ENCODE data around the gene MAGI2. TPM values are rescaled to one million over a fixed set of nuclear protein-coding genes. Genes with fewer than 3 reads are reported as not detected.

The MAGI2 gene
- total RNA-seq, 1 donor from 2014 or later: 6.9 TPM

DNA sequence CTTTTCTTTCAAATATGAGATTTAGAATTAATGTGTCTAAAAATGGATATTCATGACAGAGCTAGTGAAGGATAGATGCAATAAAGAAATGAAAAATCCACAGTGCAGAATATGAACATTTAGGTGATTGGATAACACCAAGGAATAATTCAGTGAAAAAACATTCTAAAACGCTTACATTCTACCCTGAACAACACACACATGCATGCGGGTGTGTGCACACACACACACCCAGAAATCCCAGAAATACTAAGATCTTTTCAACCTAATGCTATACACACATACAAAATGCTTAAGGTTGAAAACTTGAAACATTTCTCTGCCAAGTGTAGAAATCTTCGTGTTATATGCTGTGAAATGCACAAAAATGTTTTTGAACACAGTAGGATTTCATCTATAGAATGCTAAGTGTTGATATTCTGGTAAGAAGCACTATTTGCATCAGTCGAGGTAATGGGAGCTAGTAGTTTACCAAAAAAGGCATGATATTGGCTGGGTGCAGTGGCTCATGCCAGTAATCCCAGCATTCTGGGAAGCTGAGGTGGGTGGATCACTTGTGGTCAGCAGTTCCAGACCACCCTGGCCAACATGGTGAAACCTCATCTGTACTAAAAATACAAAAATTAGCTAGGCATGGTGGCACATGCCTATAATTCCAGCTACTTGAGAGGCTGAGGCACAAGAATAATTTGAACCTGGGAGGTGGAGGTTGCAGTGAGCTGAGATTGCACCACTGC, 1054.3 kb downstream of the MAGI2 start:
- Histone ChIP-seq H3K27ac (no peak overlapping the region), H3K4me1 (no peaks in the 10 kb centered on the region), H3K36me3 (no peaks in the 10 kb centered on the region), H3K9me3 (no peaks in the 10 kb centered on the region), H3K4me3 (no peak overlapping the region), H3K27me3 (no peaks in the 10 kb centered on the region)
- no peak for DNase-seq (ENCODE audit: extremely low spot score in 2 of 2)
- intact Hi-C loops (cut with DNase I): no loop called here
- TF ChIP-seq CTCF (IDR thresholded peaks at IDR 0.05) (no peak), POLR2A (IDR thresholded peaks at IDR 0.05) (no peak), POLR2AphosphoS5 (IDR thresholded peaks at IDR 0.05; ENCODE audit: insufficient read depth in 1 of 2, low read depth in 1 of 2) (no peak)

- H3K4me1 ChIP-seq: no peaks in the 10 kb centered on the region
- intact Hi-C loops (cut with DNase I): no loop called here
- TF ChIP-seq POLR2AphosphoS5 (IDR thresholded peaks at IDR 0.05; ENCODE audit: insufficient read depth in 1 of 2, low read depth in 1 of 2): no peak
- no peak for TF ChIP-seq CTCF (IDR thresholded peaks at IDR 0.05)
- TF ChIP-seq POLR2A (IDR thresholded peaks at IDR 0.05): no peak
Measured at GRCh38 chr7:78398576-78398975, 1054.9 kb downstream of the MAGI2 start.

DNA sequence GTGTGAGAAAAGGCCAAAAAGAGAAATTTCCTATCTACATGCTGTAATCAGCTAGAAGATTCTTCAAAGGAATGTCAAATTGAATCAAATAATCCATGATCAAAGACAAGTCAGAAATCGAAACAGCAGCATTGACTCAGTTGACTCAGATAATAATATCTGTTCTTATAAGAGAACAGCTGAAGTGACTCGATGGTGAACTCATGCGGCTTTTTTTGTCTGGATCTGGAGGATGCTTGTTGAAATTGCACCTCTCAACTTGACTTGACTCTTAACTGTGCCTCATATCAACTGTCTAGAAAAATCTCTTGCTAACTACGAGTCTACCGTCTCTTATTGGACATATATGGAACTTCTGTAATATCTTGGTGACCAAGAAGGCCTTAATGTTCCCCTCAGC, 1055.4 kb downstream of the MAGI2 start:
- H3K4me3 ChIP-seq: no peak overlapping the region
- TF ChIP-seq POLR2AphosphoS5 (IDR thresholded peaks at IDR 0.05; ENCODE audit: insufficient read depth in 1 of 2, low read depth in 1 of 2): no peak
- no peak for TF ChIP-seq POLR2A (IDR thresholded peaks at IDR 0.05)
- H3K9me3 ChIP-seq: no peaks in the 10 kb centered on the region
- no peaks in the 10 kb centered on the region for H3K4me1 ChIP-seq
- no peaks in the 10 kb centered on the region for H3K36me3 ChIP-seq
- no peak overlapping the region for H3K27ac ChIP-seq
- intact Hi-C loops (cut with DNase I): no loop called here
- no peaks in the 10 kb centered on the region for H3K27me3 ChIP-seq
- no peak for DNase-seq (ENCODE audit: extremely low spot score in 2 of 2)

More at GRCh38 chr7:78398576-78398975, 1054.9 kb downstream of the MAGI2 start:
- H3K36me3 ChIP-seq: no peaks in the 10 kb centered on the region
- no peaks in the 10 kb centered on the region for H3K9me3 ChIP-seq
- DNase-seq (ENCODE audit: extremely low spot score in 2 of 2): no peak
- H3K4me3 ChIP-seq: no peak overlapping the region
- no peaks in the 10 kb centered on the region for H3K27me3 ChIP-seq
- no peak overlapping the region for H3K27ac ChIP-seq

DNA sequence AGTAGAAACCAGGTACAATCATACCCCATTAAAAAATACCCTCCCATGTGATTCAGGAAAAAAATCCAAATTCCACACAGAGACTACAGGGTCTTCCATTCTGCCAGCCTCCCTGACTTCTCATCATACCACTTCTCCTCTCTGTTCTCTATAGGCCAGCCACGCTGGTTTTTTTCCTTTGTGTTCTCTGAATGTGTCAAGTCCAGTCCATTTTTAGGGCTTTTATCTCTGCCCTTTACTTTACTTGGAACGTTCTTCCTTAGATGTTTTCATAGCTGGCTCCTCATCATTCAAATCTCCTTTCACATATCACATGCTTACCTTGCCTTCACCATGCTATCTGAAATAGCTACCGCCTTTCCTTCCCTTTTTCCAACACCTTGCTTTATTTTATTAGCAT, 1057.3 kb downstream of the MAGI2 start:
- intact Hi-C loops (cut with DNase I): no loop called here
- TF ChIP-seq POLR2A (IDR thresholded peaks at IDR 0.05): no peak
- TF ChIP-seq CTCF (IDR thresholded peaks at IDR 0.05): no peak
- no peak for TF ChIP-seq POLR2AphosphoS5 (IDR thresholded peaks at IDR 0.05; ENCODE audit: insufficient read depth in 1 of 2, low read depth in 1 of 2)

DNA sequence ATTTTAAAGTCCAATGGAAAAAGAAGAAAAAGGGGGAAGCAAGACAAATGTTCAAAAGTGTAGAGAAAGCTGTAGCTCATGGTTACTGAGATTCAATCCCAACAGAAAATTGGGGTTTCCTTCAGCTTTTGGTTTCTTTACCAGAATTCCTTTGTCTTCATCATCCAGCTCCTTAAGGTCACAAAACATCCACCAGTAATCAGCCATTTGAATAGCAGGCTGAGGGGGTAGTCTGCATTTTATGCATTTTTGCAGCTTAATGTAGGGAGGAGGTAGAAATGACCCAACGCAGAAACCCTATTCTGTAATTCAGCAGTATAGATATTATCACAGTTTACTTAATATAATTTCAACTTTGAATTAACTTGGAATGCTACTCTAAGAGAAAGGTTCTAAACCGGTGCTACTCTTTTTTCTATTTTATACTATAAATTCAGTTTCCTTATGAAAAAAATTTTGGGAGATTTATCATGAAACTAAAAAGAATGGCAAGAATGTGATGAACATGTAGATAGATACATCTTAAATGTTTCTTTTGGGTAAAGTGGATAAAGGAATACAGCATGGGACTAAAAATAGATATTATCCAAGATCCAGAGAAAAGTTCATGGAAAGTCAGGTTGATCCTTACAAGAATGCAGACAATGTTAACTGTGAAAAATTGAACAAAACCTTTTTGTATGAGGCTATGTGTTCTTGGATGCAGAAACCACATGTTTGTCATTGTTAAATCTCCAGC, 1058.0 kb downstream of the MAGI2 start:
- no peaks in the 10 kb centered on the region for H3K27me3 ChIP-seq
- no peak for TF ChIP-seq POLR2AphosphoS5 (IDR thresholded peaks at IDR 0.05; ENCODE audit: insufficient read depth in 1 of 2, low read depth in 1 of 2)
- TF ChIP-seq CTCF (IDR thresholded peaks at IDR 0.05): no peak
- no peak for TF ChIP-seq POLR2A (IDR thresholded peaks at IDR 0.05)
- intact Hi-C loops (cut with DNase I): no loop called here

More for the DNA sequence above, 1057.3 kb downstream of the MAGI2 start:
- H3K4me3 ChIP-seq: no peak overlapping the region
- no peak overlapping the region for H3K27ac ChIP-seq
- no peaks in the 10 kb centered on the region for H3K9me3 ChIP-seq
- no peak for DNase-seq (ENCODE audit: extremely low spot score in 2 of 2)
- no peaks in the 10 kb centered on the region for H3K4me1 ChIP-seq
- no peaks in the 10 kb centered on the region for H3K27me3 ChIP-seq
- H3K36me3 ChIP-seq: no peaks in the 10 kb centered on the region

More for the DNA sequence above, 1058.0 kb downstream of the MAGI2 start:
- no peak overlapping the region for H3K27ac ChIP-seq
- H3K9me3 ChIP-seq: no peaks in the 10 kb centered on the region
- no peak for DNase-seq (ENCODE audit: extremely low spot score in 2 of 2)
- no peaks in the 10 kb centered on the region for H3K36me3 ChIP-seq
- no peak overlapping the region for H3K4me3 ChIP-seq
- no peaks in the 10 kb centered on the region for H3K4me1 ChIP-seq
